Measurements from ENCODE around the gene CD38.

The CD38 gene

DNA sequence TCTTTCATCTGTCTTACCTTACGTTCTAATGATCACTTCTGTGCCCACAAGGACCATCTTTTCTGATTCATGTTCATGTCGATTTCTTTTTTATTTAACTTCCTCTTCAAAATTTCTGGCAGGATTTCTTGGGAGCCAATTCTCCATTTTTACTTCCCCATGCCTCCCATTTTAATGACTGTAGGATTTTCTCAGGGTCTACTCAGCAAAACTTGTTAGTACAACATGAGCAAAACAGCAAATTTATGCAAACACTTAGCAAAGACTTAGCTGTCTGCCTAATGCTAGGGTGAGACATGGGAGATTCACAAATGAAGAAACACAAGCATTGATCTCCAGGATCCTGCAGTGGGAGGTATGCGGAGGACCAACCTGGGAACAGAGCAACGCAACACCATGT, 5.5 kb downstream of the CD38 start:
- in situ Hi-C loops (cut with HindIII; ENCODE audit: low pct_ligation_motif_present, low sequenced_read_pairs) = no loop called here
- TF ChIP-seq, protein P1, sequence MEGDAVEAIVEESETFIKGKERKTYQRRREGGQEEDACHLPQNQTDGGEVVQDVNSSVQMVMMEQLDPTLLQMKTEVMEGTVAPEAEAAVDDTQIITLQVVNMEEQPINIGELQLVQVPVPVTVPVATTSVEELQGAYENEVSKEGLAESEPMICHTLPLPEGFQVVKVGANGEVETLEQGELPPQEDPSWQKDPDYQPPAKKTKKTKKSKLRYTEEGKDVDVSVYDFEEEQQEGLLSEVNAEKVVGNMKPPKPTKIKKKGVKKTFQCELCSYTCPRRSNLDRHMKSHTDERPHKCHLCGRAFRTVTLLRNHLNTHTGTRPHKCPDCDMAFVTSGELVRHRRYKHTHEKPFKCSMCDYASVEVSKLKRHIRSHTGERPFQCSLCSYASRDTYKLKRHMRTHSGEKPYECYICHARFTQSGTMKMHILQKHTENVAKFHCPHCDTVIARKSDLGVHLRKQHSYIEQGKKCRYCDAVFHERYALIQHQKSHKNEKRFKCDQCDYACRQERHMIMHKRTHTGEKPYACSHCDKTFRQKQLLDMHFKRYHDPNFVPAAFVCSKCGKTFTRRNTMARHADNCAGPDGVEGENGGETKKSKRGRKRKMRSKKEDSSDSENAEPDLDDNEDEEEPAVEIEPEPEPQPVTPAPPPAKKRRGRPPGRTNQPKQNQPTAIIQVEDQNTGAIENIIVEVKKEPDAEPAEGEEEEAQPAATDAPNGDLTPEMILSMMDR (IDR thresholded peaks at IDR 0.05; ENCODE audit: low read depth, low read length, missing control alignments) = no peak
- Histone ChIP-seq H3K27me3 (replicated peaks) (no peaks in the 10 kb centered on the region), H3K4me3 (ENCODE audit: low read depth, low read length) (no peak overlapping the region), H3K36me3 (replicated peaks) (no peaks in the 10 kb centered on the region), H3K27ac (no peak overlapping the region)
- DNase-seq = no peak

DNA sequence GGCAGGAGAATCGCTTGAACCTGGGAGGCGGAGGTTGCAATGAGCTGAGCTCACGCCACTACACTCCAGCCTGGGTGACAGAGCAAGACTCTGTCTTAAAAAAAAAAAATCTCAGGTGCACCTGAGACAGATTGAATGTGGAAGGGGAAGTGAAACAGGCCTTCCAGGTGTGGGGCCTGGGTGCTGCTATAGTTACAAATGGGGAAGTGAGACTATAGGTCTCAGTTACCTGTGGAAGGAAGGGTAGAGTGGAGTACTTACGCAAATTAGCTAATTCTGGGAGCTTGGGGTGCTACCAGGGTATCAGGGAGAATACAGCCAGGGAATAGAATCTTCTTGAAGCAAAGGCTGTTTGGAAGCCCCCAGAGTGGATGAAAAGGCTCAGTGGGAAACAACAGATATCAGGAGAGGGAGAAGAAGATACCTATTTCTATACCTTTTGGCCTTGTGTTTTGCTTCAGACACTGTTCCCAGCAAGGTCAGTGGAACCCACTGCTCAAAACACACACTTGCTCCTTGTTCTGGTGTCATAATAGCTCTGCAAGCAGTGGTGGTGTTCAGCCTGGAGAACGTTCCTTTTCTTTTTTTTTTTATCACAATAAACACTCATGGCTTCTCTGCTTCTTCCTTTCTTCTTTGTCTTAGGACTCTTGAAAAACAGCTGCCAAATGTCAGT, 7.0 kb downstream of the CD38 start:
- DNase-seq = no peak
- Histone ChIP-seq H3K36me3 (replicated peaks) (no peaks in the 10 kb centered on the region), H3K27me3 (replicated peaks) (no peaks in the 10 kb centered on the region), H3K27ac (no peak overlapping the region), H3K4me3 (ENCODE audit: low read depth, low read length) (no peak overlapping the region)
- TF ChIP-seq, protein P1 (IDR thresholded peaks at IDR 0.05; ENCODE audit: low read depth, low read length, missing control alignments) = no peak
- in situ Hi-C loops (cut with HindIII; ENCODE audit: low pct_ligation_motif_present, low sequenced_read_pairs) = no loop called here

DNA sequence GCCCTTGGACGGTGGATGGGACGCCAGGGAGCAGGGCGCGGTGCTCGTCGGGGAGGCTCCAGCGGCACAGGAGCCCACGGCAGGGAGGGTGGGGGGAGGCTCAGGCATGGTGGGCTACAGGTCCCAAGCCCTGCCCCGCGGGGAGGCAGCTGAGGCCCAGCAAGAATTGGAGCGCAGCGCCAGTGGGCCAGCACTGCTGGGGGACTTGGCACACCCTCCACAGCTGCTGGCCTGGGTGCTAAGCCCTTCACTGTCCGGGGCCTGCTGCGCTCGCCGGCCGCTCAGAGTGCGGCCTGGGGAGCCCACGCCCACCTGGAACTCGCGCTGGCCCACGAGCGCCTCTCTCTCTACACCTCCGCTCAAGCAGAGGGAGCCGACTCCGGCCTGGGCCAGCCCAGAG, 8.6 kb downstream of the CD38 start:
- Histone ChIP-seq H3K27ac (no peak overlapping the region), H3K27me3 (replicated peaks) (no peaks in the 10 kb centered on the region), H3K36me3 (replicated peaks) (no peaks in the 10 kb centered on the region), H3K4me3 (ENCODE audit: low read depth, low read length) (no peak overlapping the region)
- no peak for DNase-seq
- TF ChIP-seq, protein P1 (IDR thresholded peaks at IDR 0.05; ENCODE audit: low read depth, low read length, missing control alignments) = no peak
- in situ Hi-C loops (cut with HindIII; ENCODE audit: low pct_ligation_motif_present, low sequenced_read_pairs) = no loop called here

DNA sequence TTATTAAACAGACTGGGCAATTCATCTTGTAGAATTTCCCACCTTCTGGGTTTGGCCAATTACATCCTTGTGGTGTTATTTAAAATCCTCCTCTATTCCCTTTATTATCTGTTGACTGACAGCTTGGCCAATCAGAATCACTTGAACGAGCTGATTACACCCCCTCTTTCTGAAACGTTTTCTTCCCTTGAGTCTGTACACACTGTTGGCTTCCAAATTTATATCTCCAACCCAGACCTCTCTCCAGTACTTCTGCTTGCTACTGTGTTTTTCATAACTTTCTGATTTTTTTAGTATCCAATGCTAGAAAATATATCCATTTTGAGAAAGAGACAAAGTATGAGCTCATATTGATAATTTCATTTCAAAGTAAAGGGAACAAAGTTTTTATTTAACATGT, 14.8 kb downstream of the CD38 start:
- in situ Hi-C loops (cut with HindIII; ENCODE audit: low pct_ligation_motif_present, low sequenced_read_pairs) = no loop called here
- Histone ChIP-seq H3K4me3 (ENCODE audit: low read depth, low read length) (no peak overlapping the region), H3K27me3 (replicated peaks) (no peaks in the 10 kb centered on the region), H3K36me3 (replicated peaks) (no peaks in the 10 kb centered on the region), H3K27ac (no peak overlapping the region)
- TF ChIP-seq, protein P1 (IDR thresholded peaks at IDR 0.05; ENCODE audit: low read depth, low read length, missing control alignments) = no peak
- no peak for DNase-seq

DNA sequence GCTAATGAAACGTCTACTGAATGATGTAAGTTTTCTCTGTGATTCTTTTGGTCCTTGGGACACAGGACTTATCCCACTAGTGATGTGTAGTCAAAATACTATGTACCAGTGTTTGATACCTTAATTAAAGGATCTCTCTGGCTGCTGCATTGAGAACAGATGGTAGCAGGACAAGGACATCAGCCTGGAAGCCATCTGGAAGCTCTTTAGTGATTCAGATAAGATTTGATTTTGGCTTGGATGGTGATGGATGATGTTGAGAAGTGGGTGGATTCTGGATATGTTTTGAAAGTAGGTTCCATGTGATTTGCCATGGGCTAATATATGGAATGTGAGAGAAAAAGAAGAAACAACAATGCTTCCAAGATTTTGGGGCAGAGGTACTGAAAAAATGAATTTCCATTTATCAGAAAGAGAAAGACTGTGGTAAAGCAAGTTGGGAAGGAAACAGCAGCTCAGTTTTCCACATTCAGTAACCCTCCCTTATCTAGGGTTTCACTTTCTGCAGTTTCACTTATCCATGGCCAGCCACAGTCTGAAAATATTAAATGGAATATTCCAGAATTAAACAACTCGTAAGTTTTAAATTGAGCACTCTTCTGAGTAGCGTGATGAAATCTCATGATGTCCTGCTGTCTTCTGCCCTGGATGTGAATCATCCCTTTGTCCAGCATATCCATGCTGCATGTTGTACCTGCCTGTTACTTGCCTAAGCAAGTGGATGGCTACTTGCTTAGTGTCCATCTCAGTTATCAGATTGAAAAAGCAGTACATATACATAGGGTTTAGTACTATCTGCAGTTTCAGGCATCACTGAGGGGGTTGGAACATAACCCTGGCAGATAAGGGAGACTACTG, 15.6 kb downstream of the CD38 start:
- H3K27me3 ChIP-seq (replicated peaks) = no peaks in the 10 kb centered on the region
- no peak overlapping the region for H3K4me3 ChIP-seq (ENCODE audit: low read depth, low read length)

More for the DNA sequence above, 15.6 kb downstream of the CD38 start:
- DNase-seq = no peak
- TF ChIP-seq, protein P1 (IDR thresholded peaks at IDR 0.05; ENCODE audit: low read depth, low read length, missing control alignments) = no peak
- Histone ChIP-seq H3K36me3 (replicated peaks) (no peaks in the 10 kb centered on the region), H3K27ac (no peak overlapping the region)
- in situ Hi-C loops (cut with HindIII; ENCODE audit: low pct_ligation_motif_present, low sequenced_read_pairs) = no loop called here

Measured in brain microvascular endothelial cell (primary cell).